ENCODE data around the gene HTR1D. TPM values are rescaled to one million over a fixed set of nuclear protein-coding genes. Genes with fewer than 3 reads are reported as not detected.
"Not testable (repeated sequence)": the region's sequence is repeated elsewhere in the genome, so short reads cannot be mapped to it uniquely, and the experiment has no call there.

The HTR1D gene
- total and polyA plus RNA-seq, 2 experiments from 2014 or later: not detected

GRCh38 chr1:23210963-23211362 is 6.3 kb downstream of the HTR1D start:
- WGBS, 2 experiments (ENCODE audit: low coverage in 1 of 2, low lambda C conversion rate in 2 of 2, missing lambda C conversion rate in 2 of 2): 60 to 65% methylated on average over 2 of the region's 2 CpGs
- no peaks in the 10 kb centered on the region for H3K79me2 ChIP-seq (ENCODE audit: insufficient read depth)

GRCh38 chr1:23210351-23210785 is 6.9 kb downstream of the HTR1D start:
- peak; percentile 30 for DNase-seq
- Histone ChIP-seq H4K20me1 (ENCODE audit: insufficient read depth) (no peaks in the 10 kb centered on the region), H3K4me2 (ENCODE audit: unreplicated experiment) (no peak overlapping the region), H3F3A (ENCODE audit: insufficient read depth) (no peaks in the 10 kb centered on the region), H3K27me3 (replicated peaks; ENCODE audit: insufficient read depth) (peaks cover 21% of the 10 kb centered on the region; the same call in 1 of the 2 replicates), H2AFZ (no peak overlapping the region), H3K9me3 (ENCODE audit: low read depth) (no peaks in the 10 kb centered on the region), H3K4me3 (no peak overlapping the region), H3K9me2 (ENCODE audit: insufficient read depth) (no peaks in the 10 kb centered on the region), H3K36me3 (ENCODE audit: low read depth) (no peaks in the 10 kb centered on the region), H3K4me1 (ENCODE audit: insufficient read depth) (no peaks in the 10 kb centered on the region), H3K79me2 (ENCODE audit: insufficient read depth) (no peaks in the 10 kb centered on the region), H3K27ac (no peak overlapping the region), H3K9ac (no peak overlapping the region)
- in situ Hi-C loops (cut with MboI): no loop called here
- TF ChIP-seq EZH2 (IDR thresholded peaks at IDR 0.05; ENCODE audit: insufficient read depth, poor library complexity, severe bottlenecking) (no peak), EZH2phosphoT487 (IDR thresholded peaks at IDR 0.05; ENCODE audit: insufficient read depth, low read depth) (no peak)
- 31 to 32% methylated on average over 6 of the region's 6 CpGs for WGBS, 2 experiments (ENCODE audit: low coverage in 1 of 2, low lambda C conversion rate in 2 of 2, missing lambda C conversion rate in 2 of 2)

More at GRCh38 chr1:23210963-23211362, 6.3 kb downstream of the HTR1D start:
- Histone ChIP-seq H3K9me3 (ENCODE audit: low read depth) (no peaks in the 10 kb centered on the region), H3K4me1 (ENCODE audit: insufficient read depth) (no peaks in the 10 kb centered on the region), H3K9me2 (ENCODE audit: insufficient read depth) (no peaks in the 10 kb centered on the region), H2AFZ (no peak overlapping the region), H3F3A (ENCODE audit: insufficient read depth) (no peaks in the 10 kb centered on the region), H3K27ac (no peak overlapping the region), H3K9ac (no peak overlapping the region), H3K4me3 (no peak overlapping the region), H3K27me3 (replicated peaks; ENCODE audit: insufficient read depth) (peaks cover 21% of the 10 kb centered on the region; the same call in 1 of the 2 replicates), H4K20me1 (ENCODE audit: insufficient read depth) (no peaks in the 10 kb centered on the region), H3K4me2 (ENCODE audit: unreplicated experiment) (no peak overlapping the region), H3K36me3 (ENCODE audit: low read depth) (no peaks in the 10 kb centered on the region)
- DNase-seq: no peak
- in situ Hi-C loops (cut with MboI): no loop called here
- no peak for TF ChIP-seq EZH2phosphoT487 (IDR thresholded peaks at IDR 0.05; ENCODE audit: insufficient read depth, low read depth)

- H3K4me3 ChIP-seq: no peak overlapping the region
- H3K27me3 ChIP-seq (replicated peaks; ENCODE audit: insufficient read depth): peaks cover 21% of the 10 kb centered on the region; the same call in 1 of the 2 replicates
- in situ Hi-C loops (cut with MboI): no loop called here
- H4K20me1 ChIP-seq (ENCODE audit: insufficient read depth): no peaks in the 10 kb centered on the region
- H2AFZ ChIP-seq: no peak overlapping the region
- no peaks in the 10 kb centered on the region for H3K9me3 ChIP-seq (ENCODE audit: low read depth)
- no peak overlapping the region for H3K4me2 ChIP-seq (ENCODE audit: unreplicated experiment)
- no peak for DNase-seq
- TF ChIP-seq EZH2phosphoT487 (IDR thresholded peaks at IDR 0.05; ENCODE audit: insufficient read depth, low read depth) (no peak), EZH2 (IDR thresholded peaks at IDR 0.05; ENCODE audit: insufficient read depth, poor library complexity, severe bottlenecking) (no peak)
- no peaks in the 10 kb centered on the region for H3K36me3 ChIP-seq (ENCODE audit: low read depth)
- no peak overlapping the region for H3K27ac ChIP-seq
- H3K4me1 ChIP-seq (ENCODE audit: insufficient read depth): no peaks in the 10 kb centered on the region
- H3F3A ChIP-seq (ENCODE audit: insufficient read depth): no peaks in the 10 kb centered on the region
- H3K9me2 ChIP-seq (ENCODE audit: insufficient read depth): no peaks in the 10 kb centered on the region
- WGBS, 2 experiments (ENCODE audit: low coverage in 1 of 2, low lambda C conversion rate in 2 of 2, missing lambda C conversion rate in 2 of 2): 85 to 92% methylated on average over 4 of the region's 4 CpGs
- H3K9ac ChIP-seq: no peak overlapping the region
- H3K79me2 ChIP-seq (ENCODE audit: insufficient read depth): no peaks in the 10 kb centered on the region
Observed at GRCh38 chr1:23209770-23210169, 7.5 kb downstream of the HTR1D start.

GRCh38 chr1:23208527-23208926 is 8.8 kb downstream of the HTR1D start:
- H3K9me2 ChIP-seq (ENCODE audit: insufficient read depth): no peaks in the 10 kb centered on the region
- TF ChIP-seq EZH2phosphoT487 (IDR thresholded peaks at IDR 0.05; ENCODE audit: insufficient read depth, low read depth): no peak
- no peak for TF ChIP-seq EZH2 (IDR thresholded peaks at IDR 0.05; ENCODE audit: insufficient read depth, poor library complexity, severe bottlenecking)
- H3K4me3 ChIP-seq: no peak overlapping the region
- no peak for DNase-seq
- H3K4me1 ChIP-seq (ENCODE audit: insufficient read depth): no peaks in the 10 kb centered on the region
- H3K9ac ChIP-seq: no peak overlapping the region
- H3K9me3 ChIP-seq (ENCODE audit: low read depth): no peaks in the 10 kb centered on the region
- no peaks in the 10 kb centered on the region for H3K36me3 ChIP-seq (ENCODE audit: low read depth)
- peaks cover 21% of the 10 kb centered on the region; the same call in 1 of the 2 replicates for H3K27me3 ChIP-seq (replicated peaks; ENCODE audit: insufficient read depth)
- H3K4me2 ChIP-seq (ENCODE audit: unreplicated experiment): no peak overlapping the region
- in situ Hi-C loops (cut with MboI): no loop called here
- no peaks in the 10 kb centered on the region for H3K79me2 ChIP-seq (ENCODE audit: insufficient read depth)
- H2AFZ ChIP-seq: no peak overlapping the region
- H4K20me1 ChIP-seq (ENCODE audit: insufficient read depth): no peaks in the 10 kb centered on the region
- 57 to 59% methylated on average over 2 of the region's 2 CpGs for WGBS, 2 experiments (ENCODE audit: low coverage in 1 of 2, low lambda C conversion rate in 2 of 2, missing lambda C conversion rate in 2 of 2)
- no peak overlapping the region for H3K27ac ChIP-seq
- no peaks in the 10 kb centered on the region for H3F3A ChIP-seq (ENCODE audit: insufficient read depth)

- WGBS, 2 experiments (ENCODE audit: low coverage in 1 of 2, low lambda C conversion rate in 2 of 2, missing lambda C conversion rate in 2 of 2): 87 to 90% methylated on average over 8 of the region's 8 CpGs
- peaks cover 21% of the 10 kb centered on the region; the same call in 1 of the 2 replicates for H3K27me3 ChIP-seq (replicated peaks; ENCODE audit: insufficient read depth)
- DNase-seq; in situ Hi-C loops (cut with MboI); H3K9me2 ChIP-seq (ENCODE audit: insufficient read depth); H3K36me3 ChIP-seq (ENCODE audit: low read depth); H4K20me1 ChIP-seq (ENCODE audit: insufficient read depth); H3K4me2 ChIP-seq (ENCODE audit: unreplicated experiment); H3K9ac ChIP-seq; H3K9me3 ChIP-seq (ENCODE audit: low read depth); H3K79me2 ChIP-seq (ENCODE audit: insufficient read depth); H3F3A ChIP-seq (ENCODE audit: insufficient read depth); H3K27ac ChIP-seq; H3K4me1 ChIP-seq (ENCODE audit: insufficient read depth); H3K4me3 ChIP-seq; H2AFZ ChIP-seq: not testable (repeated sequence)
Observed at GRCh38 chr1:23207733-23208132, 9.6 kb downstream of the HTR1D start.
